ENCODE data around the gene OR4D2.

GRCh38 chr17:58120195-58120822 is 46.5 kb upstream of the OR4D2 start:
- TF ChIP-seq CTCF (IDR thresholded peaks at IDR 0.05; ENCODE audit: poor library complexity): no peak
- TF ChIP-seq EZH2 (IDR thresholded peaks at IDR 0.05; ENCODE audit: borderline replicate concordance): no peak

Measured in hepatocyte (in vitro differentiated cells).